SH-SY5Y (cell line): Measurements from ENCODE around the gene HLA-C.

Source experiments
- GATA2 ChIP-seq: IDR thresholded peaks from 2 replicates; pipeline ENCODE4 v1.6.1; 2011; ENCODE audit warnings: mild to moderate bottlenecking, low read depth, low read length
- GATA3 ChIP-seq: IDR thresholded peaks from 2 replicates; pipeline ENCODE4 v1.6.1; 2011; ENCODE audit warnings: low read depth, mild to moderate bottlenecking, low read length, moderate library complexity

HLA-C gene

DNA sequence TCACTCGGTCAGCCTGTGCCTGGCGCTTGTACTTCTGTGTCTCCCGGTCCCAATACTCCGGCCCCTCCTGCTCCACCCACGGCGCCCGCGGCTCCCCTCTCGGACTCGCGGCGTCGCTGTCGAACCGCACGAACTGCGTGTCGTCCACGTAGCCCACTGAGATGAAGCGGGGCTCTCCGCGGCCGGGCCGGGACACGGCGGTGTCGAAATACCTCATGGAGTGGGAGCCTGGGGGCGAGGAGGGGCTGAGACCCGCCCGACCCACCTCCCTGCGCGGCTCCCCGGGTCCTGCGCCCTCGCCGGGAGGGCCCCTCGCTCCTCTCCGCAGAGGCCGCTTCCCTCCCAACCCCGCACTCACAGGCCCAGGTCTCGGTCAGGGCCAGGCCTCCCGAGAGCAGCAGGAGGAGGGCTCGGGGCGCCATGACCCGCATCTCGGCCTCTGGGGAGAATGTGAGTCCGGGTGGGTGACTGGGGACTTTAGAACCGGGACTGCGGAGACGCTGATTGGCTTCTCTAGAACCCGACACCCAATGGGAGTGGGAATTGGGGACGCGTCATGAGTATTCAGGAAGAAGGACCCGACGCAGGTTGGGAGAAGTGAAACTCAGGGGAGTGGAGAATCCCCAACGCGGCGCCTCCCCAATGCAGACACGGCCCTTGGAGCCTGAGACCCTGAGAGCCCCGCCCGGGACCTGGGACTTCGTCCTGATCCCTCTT is at the start of gene HLA-C:
Gene HLA-C, minus strand, starts transcription at position 452 of the 717 bp plus-strand sequence. Its CDS starts 21 bp downstream, at position 431.
- TF ChIP-seq GATA2 (no peak), GATA3 (no peak)

DNA sequence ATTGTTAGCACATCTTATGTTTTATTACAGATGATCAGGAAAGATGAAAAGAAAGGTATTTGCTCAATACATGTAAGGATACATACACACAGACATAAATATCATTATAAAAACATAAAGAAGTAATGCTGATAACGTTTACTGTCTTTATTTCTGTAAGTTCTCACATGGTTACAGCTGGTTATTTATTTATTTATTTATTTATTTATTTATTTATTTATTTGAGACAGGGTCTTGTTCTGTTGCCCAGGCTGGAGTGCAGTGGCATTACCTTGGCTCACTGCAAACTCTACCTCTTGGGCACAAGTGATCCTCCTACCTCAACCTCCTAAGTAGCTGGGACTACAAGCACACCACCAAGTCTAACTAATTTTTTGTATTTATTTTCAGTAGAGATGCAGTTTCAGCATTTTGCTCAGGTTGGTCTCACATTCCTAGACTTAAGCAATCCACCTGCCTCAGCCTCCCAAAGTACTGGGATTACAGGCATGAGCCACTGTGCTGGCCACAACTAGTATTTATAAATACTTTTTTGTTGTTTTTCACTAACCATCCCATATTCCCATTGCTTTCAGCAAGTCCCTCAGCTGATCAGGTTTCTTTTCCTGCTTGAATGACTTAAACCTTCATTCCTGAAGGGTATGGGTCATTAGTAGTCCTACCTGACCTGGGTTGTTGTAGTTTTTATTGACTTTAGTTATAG is 49.3 kb upstream of the HLA-C start:
- TF ChIP-seq GATA2 (no peak), GATA3 (no peak)

DNA sequence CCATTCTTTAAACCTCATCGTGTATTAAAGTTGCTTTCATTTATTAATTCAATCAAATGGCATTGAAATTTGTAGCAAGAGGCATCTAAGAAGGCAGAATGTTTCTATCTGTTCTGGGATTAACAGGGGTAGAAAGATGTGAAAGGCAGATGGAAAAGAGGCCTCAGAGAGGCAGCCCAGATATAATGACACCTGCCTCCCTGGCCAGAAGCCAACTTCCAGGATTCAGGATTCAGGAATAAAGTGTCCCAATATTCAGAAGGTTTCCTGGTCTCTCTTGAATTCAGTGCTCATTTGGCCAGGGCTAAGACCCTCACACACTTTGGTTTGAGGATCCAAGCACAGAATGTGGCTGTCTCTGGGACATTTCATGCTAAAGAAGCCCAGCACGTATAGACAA is 45.1 kb upstream of the HLA-C start:
- TF ChIP-seq GATA2, result no peak
- no peak for TF ChIP-seq GATA3

DNA sequence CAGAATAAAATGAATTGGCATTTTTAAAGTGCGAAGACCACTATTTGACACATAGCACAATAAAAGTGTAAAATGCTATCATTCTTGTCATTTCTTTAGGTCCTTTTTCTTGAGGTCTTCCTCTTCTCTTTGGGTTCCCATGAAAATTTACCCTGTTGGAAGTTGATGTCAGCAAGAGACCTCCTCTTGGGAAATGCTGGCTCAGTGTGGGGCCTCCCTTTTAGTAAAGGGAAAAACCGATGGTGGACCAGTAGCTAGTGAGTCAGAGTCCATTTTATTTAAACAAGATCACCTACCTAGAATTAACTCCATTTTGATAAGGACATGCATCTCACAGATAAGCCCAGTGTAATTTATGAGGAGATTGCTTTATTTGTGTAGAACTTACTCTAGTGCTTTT is 37.7 kb upstream of the HLA-C start:
- TF ChIP-seq GATA3 (no peak), GATA2 (no peak)

DNA sequence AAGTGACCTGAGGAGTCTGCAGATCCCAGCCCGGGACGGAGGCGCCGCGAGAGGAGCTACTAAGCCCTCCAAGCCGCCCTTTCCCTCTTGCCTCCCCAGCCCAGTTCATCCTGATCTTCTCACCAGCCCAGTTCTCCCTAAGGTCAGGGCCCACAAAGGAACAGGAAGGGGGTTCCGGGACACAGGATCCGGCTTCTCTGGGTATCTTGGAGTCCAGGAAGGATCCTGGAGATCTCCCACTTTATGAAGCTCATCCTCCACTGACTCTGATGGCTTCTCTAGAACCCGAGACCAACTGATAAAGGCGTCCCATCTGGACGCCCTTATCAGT is 36.9 kb upstream of the HLA-C start:
- no peak for TF ChIP-seq GATA3
- TF ChIP-seq GATA2, result no peak

DNA sequence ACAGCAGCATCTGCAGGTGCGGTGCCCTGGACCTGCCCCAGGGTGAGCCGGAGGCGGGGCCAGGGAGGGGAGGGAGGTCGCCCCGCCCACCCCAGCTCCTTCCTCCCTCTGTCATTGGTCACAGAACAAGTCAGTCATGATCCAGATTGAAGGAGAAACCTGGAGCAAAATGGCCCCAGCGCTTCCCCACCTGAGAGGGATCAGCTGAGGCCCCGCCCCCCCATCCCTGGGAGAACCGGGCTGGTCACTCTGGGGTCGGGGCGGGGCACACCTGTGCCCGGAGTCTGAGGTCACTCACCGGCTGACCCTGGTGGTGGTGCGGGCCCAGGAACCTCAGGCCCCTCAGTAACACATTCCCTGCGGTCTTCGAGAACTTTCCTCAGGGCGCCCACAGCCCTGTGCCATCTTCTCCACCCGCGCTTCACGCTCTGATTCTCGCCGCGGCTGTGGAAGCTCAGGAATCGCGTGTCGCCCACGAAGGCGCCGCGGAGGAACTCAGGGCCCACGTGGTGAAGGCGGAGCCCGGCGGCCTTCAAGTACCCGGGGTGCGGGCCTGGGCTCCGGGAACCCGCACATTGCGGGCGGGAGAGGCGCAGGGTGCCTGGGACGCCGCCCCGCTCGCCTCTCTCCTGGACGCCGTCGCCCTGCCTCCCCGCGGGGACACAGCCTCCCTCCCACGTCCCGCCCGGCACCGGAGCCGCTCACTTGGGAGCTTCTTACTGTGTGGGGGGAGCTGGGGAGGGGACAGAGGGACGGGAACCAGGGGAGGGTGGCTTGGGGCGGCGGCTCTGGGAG is 36.4 kb upstream of the HLA-C start:
- no peak for TF ChIP-seq GATA3
- TF ChIP-seq GATA2, result no peak

DNA sequence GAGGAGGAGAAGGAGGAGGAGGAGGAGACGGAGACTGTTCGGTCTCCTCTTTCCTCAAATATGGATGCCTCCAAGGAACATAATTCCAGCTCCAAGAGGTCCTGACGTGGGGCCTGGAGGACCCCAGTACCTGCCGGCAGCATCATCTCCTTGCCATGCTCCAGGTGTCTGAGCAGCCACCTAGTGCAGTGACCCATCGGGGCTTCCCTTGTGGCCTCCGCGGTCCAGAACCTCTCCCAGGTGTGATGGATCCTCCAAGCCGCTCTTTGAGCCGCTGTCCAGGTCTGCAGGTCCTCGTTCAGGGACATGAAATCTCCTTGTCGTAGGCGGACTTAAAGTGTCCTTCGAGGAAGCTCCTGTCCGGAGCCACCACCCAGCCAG is 35.8 kb upstream of the HLA-C start:
- TF ChIP-seq GATA2 (no peak), GATA3 (no peak)

DNA sequence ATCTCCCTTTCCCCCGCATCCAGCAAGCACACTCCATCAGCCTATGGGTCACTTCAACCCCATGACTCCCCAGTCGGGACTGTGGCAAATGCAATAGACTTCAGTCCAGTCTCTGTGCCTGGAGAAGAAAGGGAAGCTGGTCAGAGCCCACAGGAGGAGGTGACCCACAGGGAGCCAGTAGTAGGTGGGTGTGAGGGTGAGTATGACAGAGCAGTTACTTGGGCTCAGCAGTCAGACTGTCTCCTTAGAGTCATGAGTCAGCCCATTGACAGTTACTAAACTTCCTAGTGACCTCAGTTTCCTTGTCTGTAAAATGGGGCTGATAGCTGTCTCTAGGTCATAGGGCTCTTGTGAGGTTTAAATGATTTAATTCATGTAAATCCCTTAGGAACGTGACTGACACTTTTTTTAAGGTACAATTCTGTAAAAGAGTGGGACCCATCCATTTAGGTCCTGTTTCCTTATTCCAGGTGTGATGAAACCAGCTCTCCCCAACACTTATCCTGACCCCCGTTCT is 33.9 kb upstream of the HLA-C start:
- TF ChIP-seq GATA3 (no peak), GATA2 (no peak)

DNA sequence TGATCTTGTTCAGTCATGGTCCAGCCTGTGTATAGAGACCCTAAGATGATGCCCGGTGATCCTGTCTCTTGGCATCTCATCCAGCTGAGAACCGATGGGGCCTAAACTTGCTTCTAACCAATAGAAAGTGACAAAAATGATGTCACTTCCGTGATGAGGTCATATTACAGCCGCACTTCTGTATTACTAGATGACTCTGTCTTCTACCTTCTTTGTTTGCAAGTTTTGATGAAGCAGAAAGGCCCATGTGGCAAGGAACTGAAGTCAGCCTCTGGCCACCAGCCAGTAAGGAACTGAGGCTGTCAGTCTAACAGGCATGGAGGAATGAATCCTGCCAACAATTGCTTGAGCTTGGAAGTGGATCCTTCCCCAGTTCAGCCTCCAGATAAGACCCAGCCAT is 32.8 kb upstream of the HLA-C start:
- TF ChIP-seq GATA3 (no peak), GATA2 (no peak)

DNA sequence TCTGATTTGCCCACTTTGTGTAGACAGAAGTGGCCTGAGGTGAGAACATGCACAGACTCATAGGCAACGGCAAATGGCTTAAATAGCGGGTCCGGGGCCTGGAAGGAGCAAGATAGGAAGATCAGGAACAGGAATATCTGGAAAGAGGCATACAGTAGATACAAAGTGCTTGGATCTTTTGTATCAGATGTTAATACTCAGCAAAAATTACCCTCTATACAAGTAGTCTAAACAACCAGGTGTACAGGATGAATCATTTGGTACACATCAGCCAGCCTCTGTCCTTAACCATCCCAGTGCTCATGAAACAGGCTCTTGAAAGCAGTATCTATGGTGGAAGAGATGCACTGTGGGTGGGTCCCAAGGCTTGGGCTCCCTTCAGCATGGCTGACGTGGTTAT is 28.9 kb upstream of the HLA-C start:
- no peak for TF ChIP-seq GATA2

DNA sequence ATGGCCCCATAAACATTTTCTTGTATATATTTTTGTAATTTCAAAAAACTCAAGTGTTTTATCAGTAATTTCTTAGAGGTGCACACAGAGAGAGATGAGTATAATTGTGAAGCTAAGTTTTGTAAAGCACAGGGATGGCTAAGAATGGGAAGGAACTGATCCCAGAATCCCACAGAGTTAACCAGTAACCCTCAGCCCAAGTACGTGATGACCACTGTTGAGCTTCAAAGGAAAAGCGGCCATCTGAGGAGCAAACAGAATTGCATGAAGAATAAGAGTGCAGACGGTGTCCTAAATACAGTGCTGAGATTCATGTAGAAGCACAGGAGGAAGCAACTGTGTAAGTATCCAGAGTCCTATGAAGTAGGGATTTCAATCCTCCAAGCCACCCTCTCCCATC is 28.1 kb upstream of the HLA-C start:
- no peak for TF ChIP-seq GATA2
- TF ChIP-seq GATA3, result no peak

DNA sequence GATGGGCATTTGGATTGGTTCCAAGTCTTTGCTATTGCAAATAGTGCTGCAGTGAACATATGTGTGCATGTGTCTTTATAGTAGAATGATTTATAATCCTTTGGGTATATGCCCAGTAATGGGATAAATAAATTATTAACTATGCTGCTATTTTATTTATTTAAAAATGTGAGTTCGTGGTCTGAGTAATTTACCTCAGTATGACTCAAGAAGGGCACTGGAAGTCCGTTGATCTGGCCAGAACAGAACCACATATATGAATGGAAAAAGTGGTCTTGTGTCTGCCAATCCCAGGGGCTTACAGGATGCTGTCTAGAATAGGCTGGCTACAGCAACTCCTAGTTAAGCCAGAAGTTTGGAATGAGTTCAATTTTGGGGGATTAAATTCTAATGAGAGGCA is 27.6 kb upstream of the HLA-C start:
- no peak for TF ChIP-seq GATA2
- TF ChIP-seq GATA3, result no peak

DNA sequence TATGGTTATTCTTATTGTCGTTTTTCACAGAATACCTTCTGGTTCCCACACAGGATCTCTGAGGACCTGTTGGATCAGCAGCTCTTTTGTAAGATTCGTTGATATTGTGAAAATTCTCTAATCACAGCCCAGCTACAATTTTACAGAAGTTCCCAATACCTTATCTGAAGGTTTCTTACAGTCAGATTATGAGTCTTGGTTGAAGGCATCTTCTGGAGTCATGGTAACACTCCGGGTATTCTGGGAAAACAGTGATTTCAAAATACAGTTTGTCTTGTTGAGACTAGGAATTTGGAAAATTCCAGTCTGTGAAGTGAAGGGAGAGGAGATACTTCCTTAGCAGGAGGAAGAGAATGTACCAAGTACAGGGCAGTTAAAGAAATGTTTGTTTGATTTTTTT is 22.2 kb upstream of the HLA-C start:
- TF ChIP-seq GATA2 (no peak), GATA3 (no peak)

DNA sequence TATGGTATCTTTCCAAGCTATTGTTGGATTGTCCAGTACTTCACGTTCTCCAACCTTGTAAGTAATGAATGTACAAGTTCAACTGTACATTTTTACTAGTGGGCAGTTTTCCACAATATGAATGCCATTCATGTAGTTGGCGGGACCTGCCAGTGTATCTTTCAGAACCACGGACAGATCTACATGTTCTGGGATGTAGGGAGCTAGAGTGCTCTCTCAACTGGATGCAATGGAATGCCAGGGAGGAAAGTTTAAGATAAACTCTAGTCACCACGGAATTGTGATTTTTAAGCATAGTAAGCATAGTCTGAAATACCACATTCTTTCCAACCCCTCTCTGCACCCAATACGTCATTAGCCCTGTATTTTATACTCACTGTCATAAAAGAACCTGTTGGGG is 21.5 kb upstream of the HLA-C start:
- no peak for TF ChIP-seq GATA3
- no peak for TF ChIP-seq GATA2
